Mesenchymal stem cell (in vitro differentiated cells and primary cell): ENCODE data around the gene SAP25.
"Not testable (repeated sequence)": the region's sequence is repeated elsewhere in the genome, so short reads cannot be mapped to it uniquely, and the experiment has no call there.

Experiments used
- DNase-seq: peaks from one replicate; pipeline ENCODE4 v3.0.0-alpha.2; 2013
- H2AFZ ChIP-seq: one replicate; pipeline ENCODE4 v1.6.1; 2013; ENCODE audit warnings: low read depth, mild to moderate bottlenecking, control low read depth, inconsistent platforms, low read length, moderate library complexity
- H2AK5ac ChIP-seq: 2 replicates; pipeline ENCODE4 v1.6.1; 2013; ENCODE audit warnings: low read length, moderate library complexity, mild to moderate bottlenecking, inconsistent platforms; ENCODE audit not compliant: severe bottlenecking
- H2BK120ac ChIP-seq: one replicate; pipeline ENCODE4 v1.6.1; 2013; ENCODE audit warnings: low read depth, mild to moderate bottlenecking, inconsistent platforms, low read length, moderate library complexity
- H2BK12ac ChIP-seq, 2 experiments: one replicate each; pipeline ENCODE4 v1.6.1; 2013; ENCODE audit warnings: inconsistent platforms in 2 of 2, low read length in 2 of 2, mild to moderate bottlenecking in 2 of 2, moderate library complexity in 2 of 2, control low read depth in 1 of 2
- H2BK15ac ChIP-seq: one replicate; pipeline ENCODE4 v1.6.1; 2013; ENCODE audit warnings: mild to moderate bottlenecking, low read depth, inconsistent platforms; ENCODE audit not compliant: poor library complexity, severe bottlenecking
- H2BK5ac ChIP-seq: 2 replicates; pipeline ENCODE4 v1.6.1; 2013; ENCODE audit warnings: low read depth, mild to moderate bottlenecking, low read length, control low read depth, inconsistent platforms; ENCODE audit not compliant: poor library complexity, severe bottlenecking
- H3K14ac ChIP-seq, 2 experiments: one replicate each; pipeline ENCODE4 v1.6.1; 2013; ENCODE audit warnings: inconsistent platforms in 2 of 2, low read length in 2 of 2, control low read depth in 1 of 2, mild to moderate bottlenecking in 1 of 2, moderate library complexity in 1 of 2
- H3K18ac ChIP-seq, 2 experiments: one replicate each; pipeline ENCODE4 v1.6.1; 2013; ENCODE audit warnings: inconsistent platforms in 2 of 2, low read length in 2 of 2, control low read depth in 1 of 2, low read depth in 1 of 2, mild to moderate bottlenecking in 1 of 2
- H3K23ac ChIP-seq, 2 experiments: one replicate each; pipeline ENCODE4 v1.6.1; 2013; ENCODE audit warnings: inconsistent platforms in 2 of 2, low read length in 2 of 2, mild to moderate bottlenecking in 2 of 2, moderate library complexity in 2 of 2, control low read depth in 1 of 2
- H3K27ac ChIP-seq: 2 replicates; pipeline ENCODE4 v1.5.1; 2013; ENCODE audit warnings: mild to moderate bottlenecking, moderate library complexity, low read length, control low read depth, inconsistent platforms; ENCODE audit not compliant: poor library complexity, severe bottlenecking
- H3K27me3 ChIP-seq, 2 experiments: 2 replicates each; pipeline versions ENCODE4 v1.6.1 to v1.7.0; 2013; ENCODE audit warnings: low read length in 2 of 2, mild to moderate bottlenecking in 2 of 2, moderate library complexity in 2 of 2, control low read depth in 1 of 2, inconsistent platforms in 1 of 2; ENCODE audit not compliant: control insufficient read depth in 1 of 2, insufficient read depth in 1 of 2
- H3K36me3 ChIP-seq, 2 experiments: 2 replicates each; pipeline versions ENCODE4 v1.6.1 to v1.7.0; 2013; ENCODE audit warnings: low read length in 2 of 2, control low read depth in 1 of 2, inconsistent platforms in 1 of 2, low read depth in 1 of 2, mild to moderate bottlenecking in 1 of 2; ENCODE audit not compliant: insufficient read depth in 2 of 2, control insufficient read depth in 1 of 2
- H3K4ac ChIP-seq, 2 experiments: one replicate each; pipeline ENCODE4 v1.6.1; 2013; ENCODE audit warnings: inconsistent platforms in 2 of 2, low read length in 2 of 2, mild to moderate bottlenecking in 2 of 2, moderate library complexity in 2 of 2, control low read depth in 1 of 2, low read depth in 1 of 2
- H3K4me1 ChIP-seq: 2 replicates; pipeline ENCODE4 v1.6.1; 2013; ENCODE audit warnings: low read depth, low read length, control low read depth; ENCODE audit not compliant: control insufficient read depth, insufficient read depth
- H3K4me2 ChIP-seq: 2 replicates; pipeline ENCODE4 v1.6.1; 2013; ENCODE audit warnings: low read length, mild to moderate bottlenecking, inconsistent platforms; ENCODE audit not compliant: poor library complexity, severe bottlenecking
- H3K4me3 ChIP-seq, 2 experiments: 2 replicates each; pipeline versions ENCODE4 v1.5.1 to v1.7.0; 2013; ENCODE audit warnings: low read length in 2 of 2, mild to moderate bottlenecking in 2 of 2, control low read depth in 1 of 2, low read depth in 1 of 2; ENCODE audit not compliant: insufficient read depth in 1 of 2
- H3K79me1 ChIP-seq: replicated peaks from 2 replicates; pipeline ENCODE4 v1.6.1; 2013; ENCODE audit warnings: mild to moderate bottlenecking, control low read depth, low read length, inconsistent platforms; ENCODE audit not compliant: poor library complexity, severe bottlenecking
- H3K9ac ChIP-seq: 2 replicates; pipeline ENCODE4 v1.7.0; 2013; ENCODE audit warnings: mild to moderate bottlenecking, low read length, moderate library complexity
- H3K9me3 ChIP-seq: 2 replicates; pipeline ENCODE4 v1.7.0; 2013; ENCODE audit warnings: mild to moderate bottlenecking, low read length; ENCODE audit not compliant: control insufficient read depth
- H4K8ac ChIP-seq: one replicate; pipeline ENCODE4 v1.6.1; 2013; ENCODE audit warnings: inconsistent platforms, mild to moderate bottlenecking, low read length, moderate library complexity
- H4K91ac ChIP-seq: one replicate; pipeline ENCODE4 v1.6.1; 2013; ENCODE audit warnings: mild to moderate bottlenecking, low read length, inconsistent platforms
- WGBS: methylation state at CpG from one replicate; pipeline ENCODE4 v1.1.7; 2013; ENCODE audit warnings: mixed read lengths; 5-methylcytosine and 5-hydroxymethylcytosine counted together

The SAP25 gene

GRCh38 chr7:100543586-100543985 lies 30.1 kb downstream of the SAP25 start:
- WGBS = no CpG with 5 or more reads among the region's 1 CpG
- no peak overlapping the region for H3K14ac ChIP-seq

GRCh38 chr7:100541309-100541708 lies 32.4 kb downstream of the SAP25 start:
- H3K9ac ChIP-seq, H4K8ac ChIP-seq, H3K4ac ChIP-seq, H2AK5ac ChIP-seq, DNase-seq, H3K4me3 ChIP-seq, H3K36me3 ChIP-seq, H3K27me3 ChIP-seq, H3K14ac ChIP-seq, H2BK5ac ChIP-seq, H4K91ac ChIP-seq, H3K9me3 ChIP-seq, H2AFZ ChIP-seq, H3K23ac ChIP-seq, H3K27ac ChIP-seq, H3K18ac ChIP-seq, H2BK15ac ChIP-seq, H2BK12ac ChIP-seq, H2BK120ac ChIP-seq, H3K4me2 ChIP-seq: not testable (repeated sequence)
- Histone ChIP-seq H3K79me1 (peaks cover 26% of the 10 kb centered on the region), H3K4me1 (peaks cover 11% of the 10 kb centered on the region)
- WGBS = 68% methylated on average over 5 of the region's 7 CpGs

More at GRCh38 chr7:100543586-100543985, 30.1 kb downstream of the SAP25 start:
- Histone ChIP-seq H3K79me1 (peaks cover 30% of the 10 kb centered on the region), H3K9me3 (no peaks in the 10 kb centered on the region), H3K18ac (no peak overlapping the region), H3K9ac (no peak overlapping the region), H3K4me2 (no peak overlapping the region), H4K91ac (no peak overlapping the region), H3K4me1 (peaks cover 15% of the 10 kb centered on the region), H4K8ac (no peak overlapping the region), H3K27me3 (no peaks in the 10 kb centered on the region), H3K36me3 (no peaks in the 10 kb centered on the region), H2BK5ac (no peak overlapping the region), H2BK15ac (no peak overlapping the region), H2BK12ac (no peak overlapping the region), H3K23ac (no peak overlapping the region), H3K27ac (no peak overlapping the region), H2AFZ (no peak overlapping the region), H2AK5ac (no peak overlapping the region), H3K4me3 (no peak overlapping the region), H3K4ac (no peak overlapping the region), H2BK120ac (no peak overlapping the region)
- no peak for DNase-seq

- WGBS = 48% methylated on average over 5 of the region's 6 CpGs
These were observed 33.5 kb downstream of the SAP25 start for GRCh38 chr7:100540073-100540723.

GRCh38 chr7:100539436-100540006 lies 34.2 kb downstream of the SAP25 start:
- Histone ChIP-seq H3K36me3 (no peaks in the 10 kb centered on the region), H2AFZ (peak overlapping the region; percentile 90), H3K18ac (peak overlapping the region; percentile 33 to 89), H2BK120ac (no peak overlapping the region), H2BK5ac (no peak overlapping the region), H3K23ac (peak overlapping the region in 1 of 2 experiments; percentile 89), H3K27ac (no peak overlapping the region), H3K4me3 (peak overlapping the region; percentile 75 to 89), H3K9me3 (no peaks in the 10 kb centered on the region), H3K79me1 (peaks cover 25% of the 10 kb centered on the region), H2AK5ac (no peak overlapping the region), H3K4me2 (peak overlapping the region; percentile 100), H2BK15ac (peak overlapping the region; percentile 82), H3K4me1 (peaks cover 10% of the 10 kb centered on the region), H3K27me3 (no peaks in the 10 kb centered on the region), H3K14ac (peak overlapping the region in 1 of 2 experiments; percentile 55), H4K91ac (no peak overlapping the region), H4K8ac (peak overlapping the region; percentile 4), H3K4ac (peak overlapping the region; percentile 45 to 81), H3K9ac (peak overlapping the region; percentile 81), H2BK12ac (no peak overlapping the region)
- WGBS = 2% methylated on average over 39 of the region's 44 CpGs
- DNase-seq = no peak

More at GRCh38 chr7:100540073-100540723, 33.5 kb downstream of the SAP25 start:
- H3K18ac ChIP-seq = no peak overlapping the region
- no peaks in the 10 kb centered on the region for H3K36me3 ChIP-seq
- no peak overlapping the region for H2BK12ac ChIP-seq
- H3K4me1 ChIP-seq = peaks cover 10% of the 10 kb centered on the region
- no peak overlapping the region for H3K27ac ChIP-seq
- H2AK5ac ChIP-seq = no peak overlapping the region
- no peak overlapping the region for H2BK15ac ChIP-seq
- H2BK120ac ChIP-seq = no peak overlapping the region
- no peak overlapping the region for H3K4ac ChIP-seq
- H2BK5ac ChIP-seq = no peak overlapping the region
- H3K9me3 ChIP-seq = no peaks in the 10 kb centered on the region
- H4K8ac ChIP-seq = no peak overlapping the region
- no peaks in the 10 kb centered on the region for H3K27me3 ChIP-seq
- peak overlapping the region; percentile 81 for H3K9ac ChIP-seq
- H3K4me3 ChIP-seq = peak overlapping the region; percentile 75 to 89
- H2AFZ ChIP-seq = no peak overlapping the region
- no peak for DNase-seq
- no peak overlapping the region for H3K23ac ChIP-seq
- peaks cover 26% of the 10 kb centered on the region for H3K79me1 ChIP-seq
- H3K4me2 ChIP-seq = peak overlapping the region; percentile 100
- H3K14ac ChIP-seq = no peak overlapping the region
- no peak overlapping the region for H4K91ac ChIP-seq
